H9 (cell line): Measurements from ENCODE around the gene MYT1. TPM values are rescaled to one million over a fixed set of nuclear protein-coding genes. Genes with fewer than 3 reads are reported as not detected.
A peak's percentile ranks its signal among the peaks of the same experiment; 100 is the strongest.

ENCODE experiments used
- DNase-seq: peaks from one replicate; pipeline ENCODE4 v3.0.0-alpha.2; 2017
- H2AFZ ChIP-seq: one replicate; pipeline ENCODE4 v1.6.1; 2013; ENCODE audit warnings: mild to moderate bottlenecking, low read length, control low read depth, moderate library complexity
- H2AK5ac ChIP-seq: 2 replicates; pipeline ENCODE4 v1.6.1; 2013; ENCODE audit warnings: low read length, control low read depth, mixed read lengths; ENCODE audit not compliant: insufficient read length
- H2BK120ac ChIP-seq: one replicate; pipeline ENCODE4 v1.6.1; 2013; ENCODE audit warnings: low read depth, mild to moderate bottlenecking, low read length, control low read depth, inconsistent platforms; ENCODE audit not compliant: poor library complexity, severe bottlenecking
- H2BK12ac ChIP-seq: 2 replicates; pipeline ENCODE4 v1.6.1; 2013; ENCODE audit warnings: low read length, control low read depth, mixed read lengths, low read depth; ENCODE audit not compliant: insufficient read length
- H2BK15ac ChIP-seq: 2 replicates; pipeline ENCODE4 v1.6.1; 2013; ENCODE audit warnings: low read depth, low read length, control low read depth
- H2BK20ac ChIP-seq: one replicate; pipeline ENCODE4 v1.6.1; 2013; ENCODE audit warnings: low read depth, mild to moderate bottlenecking, low read length, control low read depth, inconsistent platforms; ENCODE audit not compliant: poor library complexity, severe bottlenecking
- H2BK5ac ChIP-seq: 2 replicates; pipeline ENCODE4 v1.6.1; 2013; ENCODE audit warnings: low read length, control low read depth, mixed read lengths; ENCODE audit not compliant: insufficient read length
- H3K14ac ChIP-seq: 2 replicates; pipeline ENCODE4 v1.6.1; 2013; ENCODE audit warnings: low read length, control low read depth; ENCODE audit not compliant: insufficient read depth
- H3K18ac ChIP-seq: 2 replicates; pipeline ENCODE4 v1.6.1; 2013; ENCODE audit warnings: low read depth, mild to moderate bottlenecking, mixed read lengths, low read length, control low read depth; ENCODE audit not compliant: insufficient read length
- H3K23ac ChIP-seq: 2 replicates; pipeline ENCODE4 v1.6.1; 2013; ENCODE audit warnings: low read length, control low read depth, mixed read lengths, low read depth; ENCODE audit not compliant: insufficient read length
- H3K23me2 ChIP-seq: 2 replicates; pipeline ENCODE4 v1.6.1; 2013; ENCODE audit warnings: low read depth, mild to moderate bottlenecking, mixed read lengths, low read length, control low read depth; ENCODE audit not compliant: insufficient read length, poor library complexity, severe bottlenecking
- H3K27ac ChIP-seq: 2 replicates; pipeline ENCODE4 v1.5.1; 2013; ENCODE audit warnings: low read length, control low read depth, mixed read lengths, low read depth; ENCODE audit not compliant: insufficient read length
- H3K27me3 ChIP-seq: 2 replicates; pipeline ENCODE4 v1.6.1; 2013; ENCODE audit warnings: low read length, control low read depth, inconsistent platforms; ENCODE audit not compliant: insufficient read depth
- H3K4ac ChIP-seq: 2 replicates; pipeline ENCODE4 v1.6.1; 2013; ENCODE audit warnings: low read depth, mild to moderate bottlenecking, control low read depth, inconsistent platforms, low read length, moderate library complexity
- H3K4me1 ChIP-seq: 2 replicates; pipeline ENCODE4 v1.6.1; 2013; ENCODE audit warnings: low read length, control low read depth, inconsistent platforms; ENCODE audit not compliant: insufficient read depth
- H3K4me2 ChIP-seq: 2 replicates; pipeline ENCODE4 v1.6.1; 2013; ENCODE audit warnings: low read length, control low read depth, mixed read lengths; ENCODE audit not compliant: insufficient read length, insufficient read depth
- H3K56ac ChIP-seq: 2 replicates; pipeline ENCODE4 v1.6.1; 2013; ENCODE audit warnings: low read depth, mild to moderate bottlenecking, mixed read lengths, low read length, control low read depth; ENCODE audit not compliant: insufficient read length
- H3K79me1 ChIP-seq: 2 replicates; pipeline ENCODE4 v1.6.1; 2013; ENCODE audit warnings: low read depth, mild to moderate bottlenecking, moderate library complexity, low read length, control low read depth, inconsistent platforms; ENCODE audit not compliant: insufficient read depth, poor library complexity, severe bottlenecking
- H3K79me2 ChIP-seq: 2 replicates; pipeline ENCODE4 v1.6.1; 2013; ENCODE audit warnings: low read length, control low read depth, inconsistent platforms; ENCODE audit not compliant: insufficient read depth
- H3K9ac ChIP-seq: 2 replicates; pipeline ENCODE4 v1.6.1; 2013; ENCODE audit warnings: low read length, control low read depth, mixed read lengths; ENCODE audit not compliant: insufficient read length; ENCODE audit errors: extremely low read depth
- H3K9me3 ChIP-seq: one replicate; pipeline ENCODE4 v1.6.1; 2013; ENCODE audit warnings: low read depth, low read length, inconsistent platforms; ENCODE audit not compliant: control insufficient read depth
- H3T11ph ChIP-seq: one replicate; pipeline ENCODE4 v1.6.1; 2013; ENCODE audit warnings: mild to moderate bottlenecking, low read length, control low read depth, inconsistent platforms
- H4K20me1 ChIP-seq: one replicate; pipeline ENCODE4 v1.6.1; 2013; ENCODE audit not compliant: control insufficient read depth, insufficient read length, insufficient read depth
- H4K5ac ChIP-seq: 2 replicates; pipeline ENCODE4 v1.6.1; 2013; ENCODE audit warnings: low read depth, mild to moderate bottlenecking, mixed read lengths, low read length, control low read depth; ENCODE audit not compliant: insufficient read length
- H4K8ac ChIP-seq: replicated peaks from 2 replicates; pipeline ENCODE4 v1.6.1; 2013; ENCODE audit warnings: low read length, control low read depth, mixed read lengths, low read depth; ENCODE audit not compliant: insufficient read length
- H4K91ac ChIP-seq: 2 replicates; pipeline ENCODE4 v1.6.1; 2013; ENCODE audit warnings: low read depth, mild to moderate bottlenecking, moderate library complexity, mixed read lengths, low read length, control low read depth; ENCODE audit not compliant: insufficient read length
- H3K27ac Mint-ChIP-seq, 3 experiments: 2 replicates in 2 of 3; 3 replicates in 1 of 3; pipeline ENCODE4 v1.8.0; 2020 to 2021; ENCODE audit warnings: mixed read lengths in 3 of 3, mild to moderate bottlenecking in 1 of 3, moderate library complexity in 1 of 3
- H3K27me3 Mint-ChIP-seq: 2 replicates; pipeline ENCODE4 v1.8.0; 2021; ENCODE audit warnings: low read depth, mild to moderate bottlenecking, moderate library complexity, mixed read lengths
- H3K36me3 Mint-ChIP-seq, 3 experiments: 2 replicates in 2 of 3; 3 replicates in 1 of 3; pipeline ENCODE4 v1.8.0; 2020 to 2021; ENCODE audit warnings: low read depth in 3 of 3, mixed read lengths in 3 of 3; ENCODE audit not compliant: insufficient read depth in 1 of 3
- H3K4me1 Mint-ChIP-seq, 2 experiments: 2 replicates each; pipeline ENCODE4 v1.8.0; 2020; ENCODE audit warnings: mixed read lengths in 2 of 2
- H3K4me3 Mint-ChIP-seq, 2 experiments: 2 replicates in 1 of 2; 3 replicates in 1 of 2; pipeline ENCODE4 v1.8.0; 2020 to 2021; ENCODE audit warnings: mild to moderate bottlenecking in 2 of 2, mixed read lengths in 2 of 2, moderate library complexity in 1 of 2
- H3K9me3 Mint-ChIP-seq, 2 experiments: 2 replicates in 1 of 2; 3 replicates in 1 of 2; pipeline ENCODE4 v1.8.0; 2020; ENCODE audit warnings: mild to moderate bottlenecking in 2 of 2, mixed read lengths in 2 of 2, moderate library complexity in 1 of 2
- CTCF ChIP-seq: fragments of 200-600 bp; sonication (generic); conservative IDR thresholded peaks from 3 replicates; pipeline ENCODE4 v1.8.0; 2021; ENCODE audit warnings: antibody characterized with exemption, mild to moderate bottlenecking
- WGBS: extraction: QIAGEN DNeasy Blood & Tissue Kit; methylation state at CpG from one replicate; pipeline ENCODE4 v1.1.7; 2013; ENCODE audit warnings: missing lambda C conversion rate, low lambda C conversion rate, mixed read lengths; ENCODE audit not compliant: insufficient read length; ENCODE audit errors: extremely low coverage; 5-methylcytosine and 5-hydroxymethylcytosine counted together
- total RNA-seq: library from RNA; stranded (reverse); gene quantifications from 2 replicates; pipeline ENCODE4 v1.2.1, GENCODE V29; 2021

MYT1 gene
- total RNA-seq, 1 experiment from 2014 or later = 0.79 TPM

DNA sequence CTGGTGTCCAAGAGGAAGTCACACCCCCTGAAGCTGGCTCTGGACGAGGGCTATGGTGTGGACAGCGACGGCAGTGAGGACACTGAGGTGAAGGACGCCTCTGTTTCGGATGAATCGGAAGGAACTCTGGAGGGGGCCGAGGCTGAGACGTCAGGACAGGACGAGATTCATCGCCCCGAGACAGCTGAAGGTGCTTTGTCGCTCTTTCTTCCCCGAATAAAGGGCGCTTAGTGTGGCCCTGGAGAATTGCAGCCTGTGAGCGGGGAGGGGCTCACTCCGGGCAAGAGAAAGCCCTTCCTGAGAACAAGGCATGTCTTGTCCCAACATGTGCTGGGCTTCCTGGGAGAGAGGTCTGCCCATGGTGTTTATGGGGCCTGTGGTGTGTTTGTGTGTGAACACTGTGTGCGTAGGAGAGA, 41.4 kb downstream of the MYT1 start:
- Mint-ChIP-seq H3K4me1 (peaks cover 0 to 6% of the 10 kb centered on the region in 2 experiments), H3K9me3 (peaks cover 12 to 13% of the 10 kb centered on the region in 2 experiments), H3K27me3 (peaks cover 14% of the 10 kb centered on the region), H3K36me3 (peaks cover 8 to 16% (median 9%) of the 10 kb centered on the region in 3 experiments; a peak in 6 of 7 replicates), H3K27ac (peak overlapping the region in 2 of 3 experiments; percentile 12 to 36; a peak in 2 of 7 replicates), H3K4me3 (no peak overlapping the region)
- no peak for DNase-seq
- Histone ChIP-seq H2AFZ (no peak overlapping the region), H2BK120ac (no peak overlapping the region), H3K23ac (no peak overlapping the region), H4K20me1 (peaks cover 2% of the 10 kb centered on the region), H3K9me3 (no peaks in the 10 kb centered on the region), H3K79me1 (no peaks in the 10 kb centered on the region), H4K91ac (no peak overlapping the region), H3K23me2 (peaks cover 2% of the 10 kb centered on the region), H3K56ac (no peak overlapping the region), H3K79me2 (no peaks in the 10 kb centered on the region), H3K18ac (peak overlapping the region; percentile 35), H3K27ac (no peak overlapping the region), H2AK5ac (no peak overlapping the region), H3K27me3 (no peaks in the 10 kb centered on the region), H3T11ph (no peak overlapping the region), H2BK12ac (no peak overlapping the region), H3K14ac (peak overlapping the region; percentile 2; the same call in 1 of the 2 replicates), H2BK5ac (no peak overlapping the region), H2BK20ac (no peak overlapping the region), H3K4ac (no peak overlapping the region), H3K4me1 (no peaks in the 10 kb centered on the region), H4K5ac (no peak overlapping the region), H4K8ac (no peak overlapping the region), H2BK15ac (no peak overlapping the region), H3K9ac (no peak overlapping the region), H3K4me2 (no peak overlapping the region)
- TF ChIP-seq CTCF = no peak
- WGBS = no CpG with 5 or more reads among the region's 17 CpGs
